Measurements from ENCODE around the gene TAOK3. TPM values are rescaled to one million over a fixed set of nuclear protein-coding genes. Genes with fewer than 3 reads are reported as not detected.

The TAOK3 gene
- total and polyA plus RNA-seq, 2 of the 4 experiments (the other 2 are of a cell fraction), result 26.3 to 54.5 TPM

GRCh38 chr12:118101051-118101450 lies 271.7 kb downstream of the TAOK3 start:
- Histone ChIP-seq H3K9ac (ENCODE audit: low read depth, low read length) (no peak overlapping the region), H2AFZ (replicated peaks; ENCODE audit: low read length, poor library complexity) (no peak overlapping the region), H3K14ac (replicated peaks; ENCODE audit: low read depth, low read length) (no peak overlapping the region), H4K5ac (ENCODE audit: low read depth, low read length) (no peak overlapping the region), H3K9me3 (ENCODE audit: control insufficient read depth, insufficient read depth, low read length) (no peaks in the 10 kb centered on the region), H2BK120ac (ENCODE audit: low read depth, low read length) (no peak overlapping the region), H3K4me2 (ENCODE audit: low read depth, low read length) (no peak overlapping the region), H3K4me3 (ENCODE audit: insufficient read depth, low read depth, low read length) (no peak overlapping the region), H2BK5ac (ENCODE audit: low read depth, low read length, poor library complexity, severe bottlenecking) (no peak overlapping the region), H4K91ac (ENCODE audit: insufficient read depth, low read depth, low read length) (no peak overlapping the region), H2BK20ac (ENCODE audit: low read depth, low read length) (no peak overlapping the region), H3K36me3 (ENCODE audit: control insufficient read depth, insufficient read depth, low read length) (no peaks in the 10 kb centered on the region), H4K8ac (ENCODE audit: low read depth in 2 of 2, low read length in 2 of 2) (no peak overlapping the region), H3K4me1 (ENCODE audit: control insufficient read depth, insufficient read depth, low read length) (0 out of 2 replicates have a peak, but pooled peaks cover 2% of the 10 kb centered on the region), H4K20me1 (ENCODE audit: insufficient read depth, low read length) (no peaks in the 10 kb centered on the region; the same call in 1 of the 2 replicates), H2BK15ac (ENCODE audit: low read depth, low read length) (no peak overlapping the region), H3K4ac (ENCODE audit: low read depth, low read length) (no peak overlapping the region), H2AK9ac (replicated peaks; ENCODE audit: low read depth, low read length, poor library complexity) (no peak overlapping the region), H3K18ac (ENCODE audit: low read depth, low read length) (no peak overlapping the region), H3K56ac (ENCODE audit: extremely low read depth, insufficient read depth, low read length) (no peak overlapping the region), H3K9me1 (ENCODE audit: insufficient read depth, low read length) (no peaks in the 10 kb centered on the region), H2AK5ac (ENCODE audit: low read depth, low read length) (no peak overlapping the region), H3K27ac (ENCODE audit: insufficient read depth, low read length) (no peak overlapping the region), H3K27me3 (ENCODE audit: control insufficient read depth, insufficient read depth, low read length) (no peaks in the 10 kb centered on the region), H3K79me1 (ENCODE audit: low read depth in 1 of 2, low read length in 2 of 2) (peaks cover 0 to 19% of the 10 kb centered on the region in 2 experiments; a peak in 1 of 4 replicates), H3K23ac (ENCODE audit: low read depth, low read length) (no peak overlapping the region)
- intact Hi-C loops (cut with micrococcal nuclease), result loop anchor here (5.0 kb wide), 1 partner anchor 224 kb away; no protein-coding TSS in a partner anchor
- ChIA-PET CTCF (interaction anchor here (1.1 kb wide), 1 partner anchor 20 kb away, joined by 3 read pairs; no protein-coding TSS in a partner anchor), POLR2A (ENCODE audit: unreplicated experiment) (interaction anchor here (0.6 kb wide), 1 partner anchor 40 kb away, joined by 24 read pairs; the partner anchor contains the start of gene WSB2)
- dilution Hi-C loops (cut with HindIII; ENCODE audit: low sequenced_read_pairs, unreplicated experiment), result no loop called here
- BruUV-seq (replicated peaks), result no TSS peak
- DNase-seq (no peak), ATAC-seq (ENCODE audit: low read depth) (no peak)
- in situ Hi-C loops (cut with MboI; ENCODE audit: low sequenced_read_pairs), result no loop called here
- no peak for TF ChIP-seq CTCF (conservative IDR thresholded peaks at IDR 0.05; ENCODE audit: low read depth, low read length)
- no peak for TF ChIP-seq FOS (IDR thresholded peaks at IDR 0.05; ENCODE audit: low read depth, low read length)
- no peak for TF ChIP-seq NFE2L2 (IDR thresholded peaks at IDR 0.05; ENCODE audit: low read depth, low read length)
- TF ChIP-seq MAFK (IDR thresholded peaks at IDR 0.05; ENCODE audit: low read depth, low read length), result peak; percentile 15; the same call in 1 of the 2 replicates
- TF ChIP-seq RCOR1 (IDR thresholded peaks at IDR 0.05; ENCODE audit: insufficient replicate concordance, low read length), result no peak
- no peak for TF ChIP-seq BHLHE40 (IDR thresholded peaks at IDR 0.05; ENCODE audit: low read depth, low read length)
- TF ChIP-seq CEBPB (IDR thresholded peaks at IDR 0.05; ENCODE audit: low read depth, low read length), result no peak
- no peak for TF ChIP-seq USF2 (IDR thresholded peaks at IDR 0.05; ENCODE audit: low read depth, low read length)
- whole genome bisulfite sequencing, 2 experiments (ENCODE audit: extremely low coverage in 2 of 2, insufficient read length in 1 of 2), result no CpG with 5 or more reads among the region's 3 CpGs
